KBM-7 (cell line): ENCODE data around the gene FRMD4A.

ENCODE experiments used
- DNase-seq: peaks from one replicate; pipeline ENCODE4 v3.0.0-alpha.2; 2015
- in situ Hi-C: fragments of 300-500 bp; cut with MboI; formaldehyde crosslinking; loops from 2 replicates; pipeline ENCODE4 v1.14.3; 2020; ENCODE audit warnings: low sequenced_read_pairs, low pct_unique_long_range_greater_than_20kb, mixed read lengths

Gene FRMD4A

GRCh38 chr10:14128519-14128918, 202.2 kb downstream of the FRMD4A start:
- DNase-seq, result no peak
- in situ Hi-C loops, result no loop called here

- in situ Hi-C loops, result no loop called here
- no peak for DNase-seq
Observed at GRCh38 chr10:14126697-14127440, 203.9 kb downstream of the FRMD4A start.

- in situ Hi-C loops, result no loop called here
- no peak for DNase-seq
Observed at GRCh38 chr10:14125564-14125963, 205.2 kb downstream of the FRMD4A start.

GRCh38 chr10:14124941-14125340, 205.8 kb downstream of the FRMD4A start:
- in situ Hi-C loops, result no loop called here
- DNase-seq, result no peak

- no peak for DNase-seq
- in situ Hi-C loops, result no loop called here
Observed at GRCh38 chr10:14123139-14123538, 207.6 kb downstream of the FRMD4A start.

GRCh38 chr10:14120812-14121211, 209.9 kb downstream of the FRMD4A start:
- no peak for DNase-seq
- in situ Hi-C loops, result no loop called here

GRCh38 chr10:14118953-14119352, 211.8 kb downstream of the FRMD4A start:
- DNase-seq, result no peak
- in situ Hi-C loops, result no loop called here

- DNase-seq, result no peak
- in situ Hi-C loops, result no loop called here
Observed at GRCh38 chr10:14116837-14117236, 213.9 kb downstream of the FRMD4A start.

GRCh38 chr10:14116021-14116420, 214.7 kb downstream of the FRMD4A start:
- in situ Hi-C loops, result no loop called here
- no peak for DNase-seq

GRCh38 chr10:14114791-14115190, 215.9 kb downstream of the FRMD4A start:
- in situ Hi-C loops, result no loop called here
- DNase-seq, result no peak

GRCh38 chr10:14112056-14112455, 218.7 kb downstream of the FRMD4A start:
- in situ Hi-C loops, result no loop called here
- DNase-seq, result no peak

GRCh38 chr10:14111208-14111607, 219.5 kb downstream of the FRMD4A start:
- in situ Hi-C loops, result no loop called here
- DNase-seq, result no peak

- in situ Hi-C loops, result no loop called here
- DNase-seq, result no peak
Observed at GRCh38 chr10:14106828-14107227, 223.9 kb downstream of the FRMD4A start.

GRCh38 chr10:14102056-14102455, 228.7 kb downstream of the FRMD4A start:
- DNase-seq, result no peak
- in situ Hi-C loops, result no loop called here

GRCh38 chr10:14099885-14100284, 230.8 kb downstream of the FRMD4A start:
- in situ Hi-C loops, result no loop called here
- DNase-seq, result no peak

GRCh38 chr10:14093730-14094484, 236.8 kb downstream of the FRMD4A start:
- DNase-seq, result no peak
- in situ Hi-C loops, result no loop called here

- in situ Hi-C loops, result no loop called here
- DNase-seq, result no peak
Observed at GRCh38 chr10:14092799-14093198, 237.9 kb downstream of the FRMD4A start.

GRCh38 chr10:14089556-14090292, 241.0 kb downstream of the FRMD4A start:
- in situ Hi-C loops, result no loop called here
- no peak for DNase-seq

GRCh38 chr10:14087566-14087965, 243.2 kb downstream of the FRMD4A start:
- no peak for DNase-seq
- in situ Hi-C loops, result no loop called here

GRCh38 chr10:14086596-14086995, 244.1 kb downstream of the FRMD4A start:
- no peak for DNase-seq
- in situ Hi-C loops, result no loop called here
